OCI-LY1 (cell line): ENCODE data around the gene HOPX.

ENCODE experiments used
- H2AFZ ChIP-seq: fragments of 200-600 bp; sonication (generic), shearing (Covaris generic); 2 replicates; pipeline ENCODE4 v1.6.0; 2014; ENCODE audit warnings: antibody characterized with exemption, mild to moderate bottlenecking, low read length
- H3F3A ChIP-seq: fragments of 200-600 bp; sonication (generic), shearing (Covaris generic); 2 replicates; pipeline ENCODE4 v1.6.0; 2014; ENCODE audit warnings: mild to moderate bottlenecking, antibody characterized with exemption, low read length, moderate library complexity; ENCODE audit not compliant: insufficient read depth
- H3K27ac ChIP-seq: fragments of 200-600 bp; sonication (generic); 2 replicates; pipeline ENCODE4 v1.5.1; 2014; ENCODE audit warnings: low read length, mixed run types, mild to moderate bottlenecking, low read depth; ENCODE audit not compliant: poor library complexity, severe bottlenecking
- H3K27me3 ChIP-seq: fragments of 200-600 bp; sonication (generic); 2 replicates; pipeline ENCODE4 v1.6.0; 2014; ENCODE audit warnings: antibody characterized with exemption, mild to moderate bottlenecking, low read length, moderate library complexity; ENCODE audit not compliant: insufficient read depth
- H3K36me3 ChIP-seq: fragments of 200-600 bp; sonication (generic); 2 replicates; pipeline ENCODE4 v1.6.1; 2014; ENCODE audit warnings: mild to moderate bottlenecking, antibody characterized with exemption, low read length, moderate library complexity, mixed read lengths; ENCODE audit not compliant: insufficient read depth
- H3K4me1 ChIP-seq: fragments of 200-600 bp; sonication (generic); 2 replicates; pipeline ENCODE4 v1.5.1; 2014; ENCODE audit warnings: mild to moderate bottlenecking, low read length, moderate library complexity; ENCODE audit not compliant: insufficient read depth, severe bottlenecking
- H3K4me2 ChIP-seq: fragments of 200-600 bp; sonication (generic), shearing (Covaris generic); 2 replicates; pipeline ENCODE4 v1.6.1; 2014; ENCODE audit warnings: low read length
- H3K4me3 ChIP-seq: fragments of 200-600 bp; sonication (generic); 2 replicates; pipeline ENCODE4 v1.5.1; 2014; ENCODE audit warnings: low read length, low read depth, mild to moderate bottlenecking, mixed read lengths; ENCODE audit not compliant: poor library complexity, severe bottlenecking
- H3K79me2 ChIP-seq: fragments of 200-600 bp; shearing (Covaris generic); 2 replicates; pipeline ENCODE4 v1.6.1; 2016; ENCODE audit warnings: mixed run types, low read length, mixed read lengths; ENCODE audit not compliant: insufficient read depth
- H3K9ac ChIP-seq: fragments of 200-600 bp; sonication (generic), shearing (Covaris generic); 2 replicates; pipeline ENCODE4 v1.6.1; 2014; ENCODE audit warnings: mild to moderate bottlenecking, low read length, mixed read lengths
- H3K9me2 ChIP-seq: fragments of 200-600 bp; sonication (generic), shearing (Covaris generic); 2 replicates; pipeline ENCODE4 v1.6.1; 2014; ENCODE audit warnings: low read depth, mild to moderate bottlenecking, low read length, mixed read lengths
- H3K9me3 ChIP-seq: fragments of 200-600 bp; shearing (Covaris generic); 2 replicates; pipeline ENCODE4 v1.6.1; 2014; ENCODE audit warnings: low read length, mixed read lengths
- H4K20me1 ChIP-seq: fragments of 200-600 bp; sonication (generic), shearing (Covaris generic); 2 replicates; pipeline ENCODE4 v1.6.0; 2016; ENCODE audit warnings: mild to moderate bottlenecking, low read length; ENCODE audit not compliant: insufficient read depth
- EZH2 ChIP-seq: fragments of 200-600 bp; sonication (generic), shearing (Covaris generic); IDR thresholded peaks from 2 replicates; pipeline ENCODE4 v1.8.0; 2017; ENCODE audit warnings: borderline replicate concordance, mixed run types, mild to moderate bottlenecking, antibody characterized with exemption, low read length, moderate library complexity, mixed read lengths
- TF ChIP-seq, protein P1 (sequence below): fragments of 200-600 bp; sonication (generic), shearing (Covaris generic); IDR thresholded peaks from 2 replicates; pipeline ENCODE4 v1.5.1; 2017; ENCODE audit warnings: mild to moderate bottlenecking, antibody characterized with exemption, low read length, moderate library complexity, mixed read lengths

HOPX gene

DNA sequence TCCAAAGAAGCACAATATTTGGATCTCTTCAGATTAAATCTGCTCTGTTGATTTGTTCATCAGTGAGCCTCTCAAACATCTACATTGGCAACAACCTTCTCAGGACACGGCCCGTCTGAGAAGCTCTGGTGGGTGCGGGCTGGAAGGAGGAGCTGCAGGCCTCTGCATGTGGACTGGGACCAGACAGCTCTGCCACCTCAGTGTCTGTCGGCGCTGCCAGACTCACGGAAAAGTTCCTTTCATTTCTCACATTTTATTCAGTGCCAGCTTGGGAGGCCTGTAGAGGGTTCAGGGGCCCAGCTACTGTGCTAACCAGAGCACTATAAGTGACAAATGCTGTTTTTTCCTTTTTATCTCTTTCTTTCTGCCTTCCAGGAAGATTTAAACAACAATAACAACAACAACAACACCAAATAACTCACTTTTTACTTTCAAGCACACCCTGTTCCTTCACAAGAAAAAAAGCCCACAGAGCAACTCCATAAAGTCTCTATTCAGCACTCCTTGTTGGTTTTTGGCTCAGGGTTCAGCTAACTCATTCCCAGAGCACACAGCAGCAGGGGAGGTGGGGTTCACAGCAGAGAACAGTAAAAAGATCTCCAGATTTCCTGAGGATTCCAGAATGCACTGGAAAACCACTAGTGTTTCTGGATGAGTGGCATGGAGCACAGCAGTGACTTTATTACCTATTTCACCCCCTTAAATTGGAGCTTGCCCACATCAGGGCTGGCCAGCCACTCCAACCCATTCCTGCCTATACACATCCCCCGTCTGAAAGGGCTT lies 23.2 kb upstream of the HOPX start:
- Histone ChIP-seq H3K27ac (no peak overlapping the region), H3K79me2 (no peaks in the 10 kb centered on the region), H3F3A (no peaks in the 10 kb centered on the region), H3K9me2 (no peaks in the 10 kb centered on the region), H3K4me3 (no peak overlapping the region), H3K4me2 (no peak overlapping the region), H2AFZ (no peak overlapping the region), H3K9ac (no peak overlapping the region), H4K20me1 (no peaks in the 10 kb centered on the region), H3K9me3 (no peaks in the 10 kb centered on the region), H3K27me3 (no peaks in the 10 kb centered on the region), H3K36me3 (no peaks in the 10 kb centered on the region), H3K4me1 (no peaks in the 10 kb centered on the region)
- no peak for TF ChIP-seq EZH2
- TF ChIP-seq, protein P1, sequence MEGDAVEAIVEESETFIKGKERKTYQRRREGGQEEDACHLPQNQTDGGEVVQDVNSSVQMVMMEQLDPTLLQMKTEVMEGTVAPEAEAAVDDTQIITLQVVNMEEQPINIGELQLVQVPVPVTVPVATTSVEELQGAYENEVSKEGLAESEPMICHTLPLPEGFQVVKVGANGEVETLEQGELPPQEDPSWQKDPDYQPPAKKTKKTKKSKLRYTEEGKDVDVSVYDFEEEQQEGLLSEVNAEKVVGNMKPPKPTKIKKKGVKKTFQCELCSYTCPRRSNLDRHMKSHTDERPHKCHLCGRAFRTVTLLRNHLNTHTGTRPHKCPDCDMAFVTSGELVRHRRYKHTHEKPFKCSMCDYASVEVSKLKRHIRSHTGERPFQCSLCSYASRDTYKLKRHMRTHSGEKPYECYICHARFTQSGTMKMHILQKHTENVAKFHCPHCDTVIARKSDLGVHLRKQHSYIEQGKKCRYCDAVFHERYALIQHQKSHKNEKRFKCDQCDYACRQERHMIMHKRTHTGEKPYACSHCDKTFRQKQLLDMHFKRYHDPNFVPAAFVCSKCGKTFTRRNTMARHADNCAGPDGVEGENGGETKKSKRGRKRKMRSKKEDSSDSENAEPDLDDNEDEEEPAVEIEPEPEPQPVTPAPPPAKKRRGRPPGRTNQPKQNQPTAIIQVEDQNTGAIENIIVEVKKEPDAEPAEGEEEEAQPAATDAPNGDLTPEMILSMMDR = no peak

DNA sequence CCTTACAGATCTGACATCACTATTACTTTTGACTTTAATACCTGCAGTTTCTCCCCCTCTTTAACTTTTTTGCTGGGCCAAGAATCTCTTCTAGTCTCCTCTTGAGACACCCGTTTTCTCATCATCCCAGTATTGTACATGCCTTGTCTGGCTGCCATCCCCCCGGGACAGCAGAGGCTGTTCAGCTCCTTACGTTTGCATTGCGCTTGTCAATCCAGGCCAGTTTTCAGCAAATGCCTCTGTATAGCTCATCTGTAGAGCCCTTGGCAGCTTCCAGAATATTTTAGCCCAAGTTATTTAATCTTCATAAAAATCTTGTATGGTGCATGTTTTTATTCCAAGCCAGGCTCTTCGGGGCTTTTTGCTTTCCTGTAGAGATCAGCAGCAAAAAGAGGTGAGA lies 22.3 kb upstream of the HOPX start:
- H3K27me3 ChIP-seq = no peaks in the 10 kb centered on the region
- H3K4me1 ChIP-seq = no peaks in the 10 kb centered on the region
- H3K9me3 ChIP-seq = no peaks in the 10 kb centered on the region
- no peaks in the 10 kb centered on the region for H4K20me1 ChIP-seq
- H3F3A ChIP-seq = no peaks in the 10 kb centered on the region
- no peak overlapping the region for H3K4me2 ChIP-seq
- no peaks in the 10 kb centered on the region for H3K79me2 ChIP-seq
- H2AFZ ChIP-seq = no peak overlapping the region
- no peak overlapping the region for H3K4me3 ChIP-seq
- no peak overlapping the region for H3K27ac ChIP-seq
- H3K9me2 ChIP-seq = no peaks in the 10 kb centered on the region
- TF ChIP-seq, protein P1 = no peak
- no peak for TF ChIP-seq EZH2
- H3K9ac ChIP-seq = no peak overlapping the region
- no peaks in the 10 kb centered on the region for H3K36me3 ChIP-seq

DNA sequence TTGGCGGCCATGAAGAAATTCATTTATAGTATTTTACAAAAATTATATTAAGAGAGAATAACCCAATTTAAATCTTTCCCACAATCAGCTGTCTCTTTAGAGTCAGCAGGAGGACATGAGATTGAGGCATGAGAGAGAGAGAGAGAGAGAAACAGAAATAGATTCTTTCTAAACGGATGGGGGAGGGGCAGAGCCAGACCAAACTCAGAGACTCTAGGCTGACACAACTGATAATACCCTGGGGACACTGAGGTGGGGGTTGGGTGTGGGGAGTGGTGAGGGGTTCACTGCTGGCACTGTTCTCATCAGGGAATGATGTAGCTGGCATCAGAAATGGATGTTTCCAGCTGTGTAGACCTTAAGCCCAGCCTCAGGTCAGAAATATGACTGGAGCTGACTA lies 20.5 kb upstream of the HOPX start:
- TF ChIP-seq, protein P1 = no peak
- no peak for TF ChIP-seq EZH2
- no peak overlapping the region for H3K4me2 ChIP-seq

More for the DNA sequence above, 20.5 kb upstream of the HOPX start:
- Histone ChIP-seq H3K36me3 (no peaks in the 10 kb centered on the region), H3K9me2 (no peaks in the 10 kb centered on the region), H3K27ac (no peak overlapping the region), H3K79me2 (no peaks in the 10 kb centered on the region), H3K4me1 (no peaks in the 10 kb centered on the region), H3K9ac (no peak overlapping the region), H3F3A (no peaks in the 10 kb centered on the region), H3K27me3 (no peaks in the 10 kb centered on the region), H2AFZ (no peak overlapping the region), H3K4me3 (no peak overlapping the region), H3K9me3 (no peaks in the 10 kb centered on the region), H4K20me1 (no peaks in the 10 kb centered on the region)
